ENCODE results near the gene TLCD4.
"Not testable (repeated sequence)": the region's sequence is repeated elsewhere in the genome, so short reads cannot be mapped to it uniquely, and the experiment has no call there.

TLCD4 gene, protein sequence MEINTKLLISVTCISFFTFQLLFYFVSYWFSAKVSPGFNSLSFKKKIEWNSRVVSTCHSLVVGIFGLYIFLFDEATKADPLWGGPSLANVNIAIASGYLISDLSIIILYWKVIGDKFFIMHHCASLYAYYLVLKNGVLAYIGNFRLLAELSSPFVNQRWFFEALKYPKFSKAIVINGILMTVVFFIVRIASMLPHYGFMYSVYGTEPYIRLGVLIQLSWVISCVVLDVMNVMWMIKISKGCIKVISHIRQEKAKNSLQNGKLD
- 0.07 to 1.1 (median 0.58) reads per million in 3 experiments for total RNA-seq

DNA sequence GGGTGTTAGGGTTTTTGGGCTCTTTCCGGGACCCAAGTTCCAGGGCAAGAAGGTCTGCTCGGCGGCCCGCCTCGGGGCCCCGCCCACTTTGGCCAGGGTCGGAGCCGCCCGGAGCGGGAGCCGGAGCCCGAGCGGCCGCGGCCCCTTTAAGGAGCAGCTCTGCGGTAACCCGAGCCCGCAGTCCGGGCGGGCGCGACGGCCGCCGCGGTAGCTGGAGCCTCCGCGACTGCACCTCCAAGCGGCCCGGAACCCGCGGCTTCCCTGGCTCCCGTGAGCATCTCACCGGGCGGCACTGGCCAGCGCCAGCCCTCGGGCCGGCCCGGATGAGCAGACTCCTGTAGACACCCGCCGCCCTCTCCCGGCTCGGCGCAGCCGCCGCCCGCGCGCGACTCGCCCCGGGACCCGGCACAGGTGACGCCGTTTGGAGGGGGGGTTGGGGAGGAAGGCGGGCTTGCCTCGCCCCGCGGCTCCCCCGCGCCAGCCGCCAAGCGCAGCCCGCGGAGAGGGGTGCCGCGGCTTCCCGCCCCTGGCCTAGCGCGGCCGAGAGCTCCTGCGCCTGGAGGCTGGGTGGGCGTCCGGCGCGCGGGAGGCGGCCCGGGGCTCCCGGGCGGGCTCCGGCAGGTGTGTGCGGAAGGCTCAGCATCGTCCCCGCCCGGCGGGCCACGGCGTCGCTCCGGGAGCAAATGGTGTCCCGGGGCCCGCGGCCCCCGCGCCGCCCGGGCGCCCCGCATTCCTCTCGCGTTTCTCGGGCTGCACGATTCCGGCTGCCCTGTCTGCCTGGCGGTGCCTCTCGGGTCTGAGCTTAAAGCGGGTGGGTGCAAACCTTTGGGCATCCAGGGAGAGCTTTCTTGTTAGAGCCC lies at the start of gene TLCD4:
TLCD4 (plus strand) TSS at position 149 of the 860 bp plus-strand sequence. CDS start 26,547 bp downstream, outside the sequence.
- peak; percentile 40 for DNase-seq

DNA sequence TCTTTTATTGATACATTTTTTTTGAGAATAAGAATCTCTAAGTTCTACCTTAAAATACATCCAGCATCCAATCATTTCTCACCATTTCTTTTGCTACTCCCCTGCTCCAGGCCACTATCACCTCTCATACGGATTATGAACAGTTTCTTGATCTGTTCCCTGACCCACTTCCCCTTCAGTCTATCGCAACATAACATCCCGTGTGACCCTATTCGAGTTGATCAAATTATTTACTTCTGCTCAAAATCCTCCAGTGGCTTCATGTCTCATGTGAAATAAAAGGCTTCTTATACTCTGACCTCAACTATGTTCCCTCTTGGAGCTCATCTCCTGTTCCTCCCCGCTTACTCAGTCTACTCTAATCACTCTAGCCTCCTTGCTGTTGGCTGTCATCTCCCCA lies 49.6 kb upstream of the TLCD4 start:
- DNase-seq = no peak

DNA sequence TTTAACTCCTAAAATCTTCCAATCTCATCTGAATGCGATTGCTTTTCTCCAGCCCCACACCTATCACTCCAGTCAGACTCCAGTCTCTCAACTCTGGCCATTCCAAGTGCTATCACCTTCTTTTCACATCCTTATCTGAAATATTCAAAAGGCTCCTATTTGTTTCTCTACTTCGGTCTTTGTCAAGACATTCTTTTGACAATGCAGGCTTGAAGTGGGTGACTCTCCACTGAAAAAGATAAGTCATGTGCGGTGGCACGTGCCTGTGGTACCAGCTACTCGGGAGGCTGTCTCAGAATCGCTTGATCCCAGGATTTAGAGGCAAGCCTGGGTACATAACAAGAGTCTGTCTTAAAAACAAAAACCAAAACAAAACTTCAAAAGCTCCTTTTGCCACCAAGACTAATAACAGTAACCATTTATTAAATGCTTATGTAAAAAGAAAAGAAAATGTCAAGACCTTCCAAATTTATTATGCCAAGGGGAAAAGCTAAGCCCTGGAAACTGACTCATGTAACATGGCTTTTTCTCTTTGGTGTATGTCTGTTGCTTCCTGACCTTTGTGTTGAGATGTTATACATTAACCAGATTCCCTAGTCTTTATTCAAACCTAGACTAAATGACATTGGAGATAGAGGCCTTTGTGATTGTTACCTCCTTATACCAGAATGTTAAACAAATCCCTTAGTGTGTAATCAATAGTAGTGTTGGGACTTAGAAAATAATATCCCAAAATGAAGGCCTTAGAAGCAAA lies 48.0 kb upstream of the TLCD4 start:
- DNase-seq = no peak

DNA sequence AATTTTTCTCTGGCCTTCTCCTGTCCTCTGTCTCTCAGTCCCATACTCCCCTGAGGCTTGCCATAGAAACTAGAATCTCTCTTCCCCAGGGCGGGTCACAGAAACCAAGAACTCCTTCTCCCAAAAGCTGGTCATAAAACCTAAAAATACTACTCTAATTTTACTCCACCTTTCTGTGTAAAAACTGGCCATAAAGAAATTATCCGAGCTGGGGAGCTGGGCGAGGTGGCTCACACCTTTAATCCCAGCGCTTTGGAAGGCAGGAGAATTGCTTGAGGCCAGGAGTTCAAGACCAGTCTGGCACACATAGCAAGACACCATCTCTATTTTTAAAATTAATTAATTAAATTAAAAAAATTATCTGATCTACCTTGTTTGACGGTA lies 47.5 kb upstream of the TLCD4 start:
- no peak for DNase-seq

DNA sequence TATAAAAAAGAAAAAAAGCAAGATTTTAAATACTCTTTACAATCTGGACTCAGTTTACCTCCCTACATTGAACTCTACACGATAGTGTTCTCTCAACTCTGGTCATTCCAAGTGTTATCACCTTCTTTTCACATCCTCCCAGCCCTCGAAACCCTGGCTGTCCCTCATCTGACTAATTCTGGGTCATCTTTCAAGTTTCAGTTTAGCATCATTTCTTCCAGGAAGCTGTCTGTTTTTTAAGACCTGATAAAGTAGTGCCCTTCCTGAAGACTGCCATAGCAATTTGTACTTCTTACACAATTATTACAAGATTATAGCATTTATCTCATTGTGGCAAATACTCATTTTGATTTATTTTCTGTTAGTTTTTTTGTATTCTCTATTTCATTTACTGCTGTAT lies 45.6 kb upstream of the TLCD4 start:
- no peak for DNase-seq

DNA sequence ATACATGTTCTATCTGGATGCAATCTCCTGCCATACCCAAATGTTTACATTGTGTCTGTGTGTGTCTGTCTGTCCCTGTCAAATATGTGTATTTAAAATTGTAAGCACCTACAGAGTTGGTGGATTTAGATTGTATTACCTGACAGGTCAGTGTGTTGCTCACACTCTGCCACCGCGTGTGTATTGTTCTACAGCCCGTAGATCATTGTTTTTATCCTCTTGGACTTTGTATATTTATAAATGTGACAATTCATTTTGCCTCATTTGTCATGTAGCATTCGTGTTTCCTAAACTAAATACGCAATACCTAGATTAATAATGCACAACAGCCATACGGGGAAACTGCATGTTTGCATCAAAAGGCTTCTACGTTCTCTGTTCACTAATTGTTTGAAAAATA lies 45.0 kb upstream of the TLCD4 start:
- no peak for DNase-seq

DNA sequence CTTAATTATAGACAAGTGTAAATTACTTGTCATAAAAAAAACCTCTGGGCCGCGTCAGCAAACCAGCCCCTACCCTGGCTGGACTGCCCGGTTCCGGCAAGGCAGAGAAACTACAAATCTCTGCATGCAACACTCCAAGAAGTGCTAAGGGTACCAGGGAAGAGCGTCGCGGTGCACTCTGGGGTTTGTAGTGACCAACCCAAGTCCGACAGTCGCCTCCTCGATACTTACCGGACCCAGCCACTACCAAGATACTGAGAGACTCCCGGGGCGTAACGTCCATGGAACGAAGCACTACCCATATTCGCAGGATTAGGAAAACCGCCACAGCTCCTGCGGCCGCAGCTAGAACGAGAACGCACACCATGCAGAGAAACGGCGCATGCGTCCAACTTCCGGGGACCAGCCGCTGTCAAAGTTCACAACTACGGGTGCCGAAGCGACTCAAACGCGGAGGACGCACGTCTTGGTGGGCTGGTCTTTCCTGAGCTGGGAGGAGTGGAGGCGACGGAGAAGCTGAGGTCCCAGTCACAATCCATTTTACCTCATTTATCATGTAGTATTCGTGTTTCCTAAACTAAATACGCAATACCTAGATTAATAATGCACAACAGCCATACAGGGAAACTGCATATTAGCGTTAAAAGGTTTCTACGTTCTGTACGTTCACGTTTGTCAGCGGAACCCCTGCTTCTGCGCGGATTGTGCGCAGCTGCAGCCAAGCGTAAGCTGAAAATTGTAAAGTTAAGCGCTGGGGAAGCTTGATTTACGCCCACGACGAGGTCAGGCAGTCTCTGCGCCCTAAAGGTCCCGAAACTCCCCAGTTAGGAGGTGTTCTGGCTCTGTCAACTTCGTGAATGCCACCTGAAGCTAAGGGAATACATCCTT lies 44.4 kb upstream of the TLCD4 start, which contains the start of gene ALG14:
ALG14 (minus strand) TSS at position 420 of the 888 bp plus-strand sequence; CDS start at position 367, 53 bp downstream.
- peak; percentile 93 for DNase-seq

DNA sequence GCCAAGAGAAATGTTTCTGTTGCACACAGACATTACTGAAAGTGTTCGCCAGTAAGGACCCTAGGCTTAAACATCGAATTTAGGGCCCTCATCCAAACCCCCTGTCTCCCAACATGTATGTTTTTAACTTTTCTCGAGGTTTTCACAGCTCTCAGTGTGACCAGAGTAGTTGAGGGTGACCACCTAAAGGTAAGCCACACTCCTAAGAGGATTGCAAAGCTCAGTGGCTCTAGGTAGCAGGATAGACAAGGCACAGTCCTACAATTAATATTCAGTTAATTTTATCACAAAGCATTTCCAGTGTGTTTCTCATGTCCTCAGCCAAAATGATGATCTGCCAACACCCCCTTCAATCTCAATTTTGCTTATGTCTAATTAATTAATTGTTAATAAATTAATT lies 43.7 kb upstream of the TLCD4 start:
- DNase-seq = no peak

DNA sequence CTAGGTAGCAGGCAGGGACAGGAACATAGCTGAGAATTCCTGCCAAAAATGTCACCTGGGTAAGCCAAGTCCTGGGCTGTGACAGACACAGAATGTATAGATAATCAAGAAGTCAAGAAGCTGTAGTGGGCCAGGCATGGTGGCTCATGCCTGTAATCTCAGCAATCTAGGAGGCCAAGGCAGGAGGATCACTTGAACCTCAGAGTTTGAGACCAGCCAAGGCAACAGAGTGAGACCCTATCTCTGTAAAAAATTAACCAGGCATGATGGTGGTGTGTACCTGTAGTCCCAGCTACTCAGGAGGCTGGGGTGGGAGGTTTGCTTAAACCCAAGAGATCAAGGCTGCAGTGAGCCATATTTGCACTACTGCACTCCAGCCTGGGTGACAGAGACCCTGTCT lies 41.1 kb upstream of the TLCD4 start:
- no peak for DNase-seq

DNA sequence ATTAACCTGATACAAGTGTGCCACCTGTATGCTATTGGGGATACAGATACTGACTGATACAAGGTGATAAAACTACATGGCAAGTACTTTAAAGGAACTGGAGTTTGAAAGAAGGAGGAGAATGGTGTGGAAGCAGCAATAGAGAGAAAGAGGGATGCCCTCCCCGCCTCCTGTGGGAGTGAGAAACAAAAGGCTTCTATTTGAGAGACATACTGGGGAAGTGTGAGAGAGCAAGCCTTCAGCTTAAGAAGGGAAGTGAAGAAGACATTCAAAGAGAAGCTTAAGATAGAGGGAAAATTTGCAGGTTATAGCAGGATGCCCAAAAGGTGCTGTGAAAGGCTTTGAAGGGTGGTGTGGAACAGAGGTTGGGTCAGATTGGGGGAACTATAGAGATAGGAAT lies 36.7 kb upstream of the TLCD4 start:
- no peak for DNase-seq

DNA sequence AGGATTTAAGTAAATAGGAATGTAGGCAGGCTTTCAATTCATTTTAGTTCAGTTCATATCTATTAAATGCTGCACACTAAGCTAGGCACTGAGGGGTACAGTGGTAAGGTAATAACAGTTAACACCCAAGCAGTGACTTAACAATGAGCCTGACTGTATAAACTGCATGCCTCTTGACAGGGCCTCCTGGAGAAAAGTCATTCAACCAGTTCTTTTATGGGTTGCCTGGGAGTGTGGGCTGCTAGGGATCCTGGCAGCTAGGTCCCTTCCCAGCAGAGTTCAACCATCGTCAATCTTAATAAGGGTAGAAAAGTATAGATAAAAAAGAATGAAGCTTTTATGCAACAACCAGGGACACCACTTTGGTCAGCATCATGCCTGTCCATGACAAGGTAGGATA lies 36.3 kb upstream of the TLCD4 start:
- DNase-seq = no peak

DNA sequence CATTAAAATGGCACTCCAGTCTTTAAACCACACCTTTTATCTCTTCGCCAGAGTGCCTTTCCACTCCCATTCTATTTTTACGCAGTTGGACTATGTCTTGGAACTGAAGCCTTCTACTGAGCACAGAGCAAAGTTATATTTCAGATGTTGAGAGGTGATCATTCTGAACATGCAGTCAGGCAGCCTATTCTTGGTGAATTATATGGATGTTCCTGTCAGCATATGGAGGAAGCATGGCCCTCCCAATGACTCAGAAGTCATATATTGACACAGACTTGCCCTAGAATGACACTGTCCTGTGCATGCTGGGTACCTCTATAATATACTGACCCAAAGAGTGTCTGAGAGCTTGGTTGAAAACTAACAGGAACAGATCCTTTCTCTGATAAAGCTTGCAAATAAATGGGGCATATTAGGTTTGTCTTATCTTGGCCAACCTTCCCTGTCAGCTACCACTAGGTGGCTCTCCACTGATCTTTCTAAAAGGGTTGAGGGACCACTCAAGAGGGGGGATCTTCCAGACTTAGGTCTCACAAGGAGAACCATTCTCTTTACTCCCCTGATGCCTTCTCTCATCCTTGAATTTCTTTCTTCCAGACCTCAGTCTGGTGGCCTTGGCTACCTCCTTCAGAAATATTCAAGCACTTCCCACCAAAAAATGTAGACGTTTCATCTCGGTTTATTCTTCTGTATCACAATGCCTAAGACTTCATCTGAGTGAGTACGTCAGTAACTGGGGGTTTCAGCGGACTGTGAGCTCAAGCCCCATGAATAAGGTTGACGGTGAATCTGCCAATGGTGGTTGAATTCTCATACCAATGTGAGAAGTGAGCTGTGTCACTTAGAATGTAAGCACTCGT lies 32.6 kb upstream of the TLCD4 start:
- DNase-seq = no peak

DNA sequence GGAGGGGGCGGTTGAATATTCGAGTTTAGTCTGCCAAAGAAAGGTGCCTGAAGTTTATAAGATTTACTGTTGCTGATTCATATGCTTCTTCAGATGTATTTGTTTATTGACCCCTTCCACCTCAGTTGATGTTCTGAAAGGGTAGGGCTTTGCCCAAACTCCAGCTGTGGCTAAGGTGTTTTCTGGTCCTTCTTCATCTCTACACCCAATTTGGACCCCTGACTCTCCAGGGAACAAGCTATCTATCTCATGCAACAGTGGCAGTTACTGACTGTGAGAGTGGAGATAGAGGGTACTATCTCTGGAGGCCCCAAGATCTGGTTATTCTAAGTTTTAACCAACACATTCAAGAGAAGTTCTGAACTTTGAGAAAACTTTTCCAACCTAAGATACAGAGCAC lies 31.8 kb upstream of the TLCD4 start:
- DNase-seq = no peak

DNA sequence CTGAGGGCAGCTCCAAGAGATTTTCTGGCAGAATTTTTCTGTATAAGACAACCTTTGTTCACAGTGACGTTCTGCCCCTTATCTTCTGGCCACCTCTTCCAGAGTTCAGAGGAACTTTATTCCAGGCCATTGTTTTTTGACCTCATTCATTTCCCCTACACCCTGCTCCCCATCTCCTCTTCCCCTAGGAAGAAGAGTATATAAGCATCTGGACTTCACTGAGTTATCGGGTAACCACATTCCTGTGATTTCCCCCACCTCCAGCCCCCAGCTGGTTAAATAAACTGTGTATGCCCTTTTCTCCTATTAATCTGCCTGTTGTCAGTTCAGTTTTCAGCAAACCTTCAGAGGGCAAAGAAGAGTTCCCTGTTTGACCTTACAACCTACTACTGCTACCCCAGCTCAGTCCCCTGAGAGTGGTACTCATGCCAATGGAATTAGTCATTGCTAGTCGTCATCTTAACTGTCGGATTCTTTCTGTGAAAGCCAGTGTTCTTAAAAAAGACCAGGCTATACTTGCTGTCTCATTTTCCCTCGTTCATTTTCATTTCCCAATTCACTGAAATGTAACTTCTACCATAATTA lies 30.1 kb upstream of the TLCD4 start:
- no peak for DNase-seq

DNA sequence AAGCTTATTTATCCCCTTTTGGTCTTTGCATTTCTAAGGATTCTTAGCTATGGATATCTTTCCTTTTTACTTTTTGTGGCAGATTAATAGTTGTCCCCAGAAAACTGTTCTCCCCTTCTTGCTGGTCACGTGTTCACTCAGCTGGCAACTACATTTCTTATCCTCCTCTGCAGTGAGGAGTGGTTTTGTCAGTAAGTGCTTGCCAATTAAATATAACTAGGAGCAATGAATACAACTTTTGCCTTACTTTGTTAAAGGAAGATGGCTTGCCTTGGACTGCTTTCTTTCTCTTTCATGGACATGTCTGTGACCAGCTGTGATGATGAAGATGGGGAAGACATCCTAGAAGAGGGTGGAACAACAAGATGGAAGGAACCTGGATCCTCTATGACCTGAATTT lies 28.9 kb upstream of the TLCD4 start:
- no peak for DNase-seq

DNA sequence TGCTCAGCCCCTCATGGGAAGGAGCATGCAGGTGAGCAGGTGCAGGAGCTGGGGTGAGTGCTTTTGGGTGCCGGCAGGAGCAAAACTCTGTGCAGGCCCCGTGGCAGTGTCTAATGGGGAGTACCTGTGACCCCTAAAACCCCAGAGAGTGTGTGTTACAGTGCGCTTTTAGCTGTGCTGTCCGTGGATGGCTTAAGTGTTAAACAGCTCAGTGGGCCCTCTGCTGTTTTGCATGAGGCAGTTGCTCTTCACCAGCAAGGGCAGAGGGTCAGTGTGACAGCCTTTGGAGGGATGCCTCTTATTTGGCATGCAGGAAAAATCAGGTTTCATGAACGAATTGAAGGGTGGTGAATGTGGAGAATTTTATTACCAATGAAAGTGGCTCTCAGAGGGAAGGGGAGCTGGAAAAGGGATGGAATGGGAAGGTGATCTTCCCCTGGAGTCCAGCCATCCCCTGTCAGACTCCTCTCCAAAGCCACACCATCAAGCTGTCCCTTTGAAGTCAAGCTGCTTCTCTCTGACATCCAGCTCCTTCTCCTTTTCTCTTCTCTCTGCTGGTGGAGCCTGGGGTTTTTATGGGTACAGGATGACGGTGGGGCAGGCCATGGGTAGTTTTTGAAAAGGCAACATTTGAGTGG lies 27.4 kb upstream of the TLCD4 start:
- no peak for DNase-seq

DNA sequence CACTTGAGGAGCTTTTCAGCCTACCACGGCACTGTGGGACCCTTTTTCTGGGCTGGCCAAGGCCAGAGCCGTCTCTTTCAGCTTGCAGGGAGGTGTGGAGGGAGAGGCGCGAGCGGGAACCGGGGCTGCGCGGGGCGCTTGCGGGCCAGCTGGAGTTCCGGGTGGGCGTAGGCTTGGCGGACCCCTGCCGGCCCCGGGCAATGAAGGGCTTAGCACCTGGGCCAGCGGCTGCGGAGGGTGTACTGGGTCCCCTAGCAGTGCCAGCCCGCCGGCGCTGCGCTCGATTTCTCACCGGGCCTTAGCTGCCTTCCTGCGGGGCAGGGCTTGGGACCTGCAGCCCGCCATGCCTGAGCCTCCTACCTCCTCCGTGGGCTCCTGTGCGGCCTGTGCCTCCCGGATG lies 25.9 kb upstream of the TLCD4 start:
- not testable (repeated sequence) for DNase-seq

DNA sequence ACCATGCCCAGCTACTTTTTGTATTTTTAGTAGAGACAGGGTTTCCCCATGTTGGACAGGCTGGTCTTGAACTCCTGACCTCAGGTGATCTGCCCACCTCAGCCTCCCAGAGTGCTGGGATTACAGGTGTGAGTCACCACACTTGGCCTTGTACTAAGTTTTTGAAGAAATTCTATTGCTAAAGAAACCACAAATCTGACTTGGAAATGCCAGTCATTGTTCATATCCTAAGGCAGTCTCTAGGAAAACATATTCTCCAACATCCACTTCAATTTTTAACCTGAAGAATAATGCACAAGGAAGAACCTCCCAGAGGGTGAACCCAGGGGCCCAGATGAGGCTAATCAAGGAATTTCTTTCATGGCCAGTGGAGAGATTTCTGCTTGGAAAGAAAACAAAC lies 24.3 kb upstream of the TLCD4 start:
- DNase-seq = not testable (repeated sequence)

DNA sequence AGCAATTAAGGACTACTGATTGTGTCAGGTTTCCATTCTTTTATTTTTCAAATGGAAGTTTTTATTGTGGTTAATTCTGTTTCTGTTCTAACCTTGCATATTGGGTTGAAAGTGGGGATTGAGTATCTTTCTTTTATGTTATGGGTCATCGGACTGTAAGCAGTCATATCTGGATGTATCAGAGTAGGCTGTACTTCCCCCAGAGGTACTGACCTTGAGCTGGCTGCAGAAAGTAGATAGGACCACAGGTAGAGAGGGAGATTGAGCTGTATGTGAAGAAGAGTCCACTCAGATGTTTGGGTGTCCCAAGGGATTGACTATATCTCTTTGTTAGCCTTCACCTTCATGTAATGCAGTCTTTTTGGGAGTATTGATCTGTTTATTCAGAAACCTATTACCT lies 23.9 kb upstream of the TLCD4 start:
- DNase-seq = no peak

DNA sequence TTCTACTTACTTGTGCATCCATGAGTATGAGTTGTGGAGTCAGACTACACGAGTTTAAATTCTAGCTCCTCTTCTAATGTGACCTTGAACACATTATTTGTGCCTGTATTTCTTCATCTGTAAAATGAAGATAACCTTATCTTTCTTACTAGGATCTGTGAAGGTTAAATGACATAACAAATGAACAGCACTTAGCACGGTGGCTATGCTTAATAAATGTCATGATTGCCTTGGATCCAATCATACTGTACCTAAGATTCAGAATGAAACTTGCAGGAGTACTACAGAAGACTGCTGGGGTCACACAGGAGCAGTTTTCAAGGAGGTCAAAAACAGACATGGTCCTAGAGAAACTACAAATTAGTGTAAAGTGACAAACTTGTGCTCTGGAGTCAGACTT lies 22.2 kb upstream of the TLCD4 start:
- no peak for DNase-seq

DNA sequence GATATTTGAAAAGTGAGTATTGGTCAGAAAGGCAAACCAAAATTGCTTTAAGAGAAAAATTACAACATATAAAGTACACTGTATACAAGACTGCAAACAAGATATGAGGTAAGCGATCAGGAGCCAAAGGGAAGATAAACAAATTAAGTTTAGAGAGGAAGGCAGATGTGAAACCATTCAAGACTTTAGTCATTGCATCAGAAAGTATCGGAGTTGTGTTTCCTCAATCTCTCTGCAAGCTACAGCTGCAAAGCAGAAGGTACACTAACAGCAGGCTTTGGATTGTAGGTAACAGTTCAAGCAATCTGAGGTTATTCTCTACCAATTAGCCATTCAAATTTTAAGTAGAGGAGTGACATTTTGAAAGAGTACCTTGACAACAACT lies 21.3 kb upstream of the TLCD4 start:
- no peak for DNase-seq

Data from central memory CD4-positive, alpha-beta T cell (primary cell).